ENCODE results near the gene SH2D1B.

- TF ChIP-seq CTCF (IDR thresholded peaks at IDR 0.05; ENCODE audit: insufficient read depth, low read depth, low read length) (no peak), EZH2 (IDR thresholded peaks at IDR 0.05; ENCODE audit: insufficient read depth, low read length) (no peak)
Observed at GRCh38 chr1:162387226-162388082, 24.5 kb downstream of the SH2D1B start.

Measured in astrocyte (in vitro differentiated cells and primary cell).